Bronchial epithelial cell (primary cell): Measurements from ENCODE around the gene ENPP3. TPM values are rescaled to one million over a fixed set of nuclear protein-coding genes. Genes with fewer than 3 reads are reported as not detected.

Source experiments
- DNase-seq: peaks from one replicate; pipeline ENCODE4 v3.0.0-alpha.2; 2010; ENCODE audit warnings: low read depth
- FAIRE-seq: peaks from 2 replicates; lab custom pipeline; 2011; peaks lifted over from hg19 to GRCh38; lab: Jason Lieb, UNC
- H3K27me3 ChIP-seq: 2 replicates; pipeline ENCODE4 v1.5.1; 2011; ENCODE audit warnings: low read length; ENCODE audit not compliant: control insufficient read depth, insufficient read depth
- H3K36me3 ChIP-seq: 2 replicates; pipeline ENCODE4 v1.5.1; 2011; ENCODE audit warnings: low read length; ENCODE audit not compliant: control insufficient read depth, insufficient read depth
- H3K4me3 ChIP-seq: 2 replicates; pipeline ENCODE4 v1.5.1; 2011; ENCODE audit warnings: mild to moderate bottlenecking, low read depth, low read length, control low read depth
- CTCF ChIP-seq: IDR thresholded peaks from 2 replicates; pipeline ENCODE4 v1.5.1; 2011; ENCODE audit warnings: mild to moderate bottlenecking, moderate library complexity, low read length, control low read depth, inconsistent platforms; ENCODE audit not compliant: insufficient read depth, severe bottlenecking
- total RNA-seq: library from RNA; depleted of rRNA; stranded (reverse); fragments of >200 nt; gene quantifications from 2 replicates; pipeline ENCODE4 v1.2.1, GENCODE V29; 2014

ENPP3 gene
- total RNA-seq, 1 donor from 2014 or later, result not detected

DNA sequence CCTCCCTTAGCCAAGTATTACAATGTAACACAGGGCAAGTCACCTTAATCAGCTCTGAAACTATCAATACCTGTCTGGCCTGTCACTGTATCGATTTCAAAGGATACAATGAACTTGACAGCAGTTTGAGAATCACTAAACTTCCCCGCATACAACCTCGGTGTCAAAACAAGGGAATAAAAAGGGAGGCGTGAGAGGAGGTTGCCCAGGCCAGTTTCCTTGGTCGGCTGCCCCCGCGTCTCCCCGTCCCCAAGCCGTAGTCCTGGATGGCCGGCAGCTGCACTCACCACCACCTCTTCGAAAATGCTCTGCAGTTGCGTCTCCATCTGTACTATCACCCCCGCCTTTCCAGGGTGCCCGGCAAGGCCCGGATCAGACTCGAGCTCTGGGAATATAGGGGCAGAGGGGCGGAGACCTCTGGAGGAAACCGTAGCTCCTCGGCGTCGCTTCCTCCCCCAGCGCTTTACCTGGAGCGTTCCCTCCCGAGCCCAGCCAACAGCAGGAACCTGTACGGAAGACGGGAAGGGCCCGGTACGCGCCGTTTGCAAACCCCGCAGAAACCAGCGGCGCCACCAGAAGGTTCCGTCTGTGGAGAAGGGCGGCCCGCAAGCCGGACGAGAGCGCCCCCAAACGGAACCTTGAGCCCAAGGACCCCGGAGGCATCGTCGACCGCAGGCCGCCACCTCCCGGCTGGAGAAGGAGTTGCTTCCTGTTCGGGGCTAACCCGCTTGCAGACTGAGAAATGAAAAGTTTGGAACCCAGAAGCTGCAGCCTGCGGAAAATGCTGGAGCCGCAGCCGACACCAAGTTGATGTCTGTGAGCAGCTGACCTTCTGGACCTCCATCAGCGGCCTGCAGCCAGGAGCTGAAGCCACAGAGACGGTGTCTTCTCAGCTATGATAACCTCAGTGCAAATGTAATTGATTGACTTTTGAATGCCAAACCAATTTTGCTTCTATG is 9.1 kb upstream of the ENPP3 start, which contains the start of gene MED23:
Gene MED23 (minus strand): TSS at position 519 of the 959 bp plus-strand sequence. CDS start 193 bp downstream, at position 326.
- peak; percentile 99 for TF ChIP-seq CTCF
- no peak for FAIRE-seq

GRCh38 chr6:131628726-131629125 is 8.4 kb upstream of the ENPP3 start:
- no peak overlapping the region for H3K4me3 ChIP-seq
- no peaks in the 10 kb centered on the region for H3K27me3 ChIP-seq
- TF ChIP-seq CTCF, result no peak
- H3K36me3 ChIP-seq, result peaks cover 6% of the 10 kb centered on the region
- FAIRE-seq (no peak), DNase-seq (no peak)

More for the DNA sequence above, 9.1 kb upstream of the ENPP3 start, which contains the start of gene MED23:
- Histone ChIP-seq H3K27me3 (no peaks in the 10 kb centered on the region), H3K4me3 (peak within 1 kb of the TSS; percentile 66), H3K36me3 (peaks cover 6% of the 10 kb centered on the region)
- peak; percentile 87 for DNase-seq

DNA sequence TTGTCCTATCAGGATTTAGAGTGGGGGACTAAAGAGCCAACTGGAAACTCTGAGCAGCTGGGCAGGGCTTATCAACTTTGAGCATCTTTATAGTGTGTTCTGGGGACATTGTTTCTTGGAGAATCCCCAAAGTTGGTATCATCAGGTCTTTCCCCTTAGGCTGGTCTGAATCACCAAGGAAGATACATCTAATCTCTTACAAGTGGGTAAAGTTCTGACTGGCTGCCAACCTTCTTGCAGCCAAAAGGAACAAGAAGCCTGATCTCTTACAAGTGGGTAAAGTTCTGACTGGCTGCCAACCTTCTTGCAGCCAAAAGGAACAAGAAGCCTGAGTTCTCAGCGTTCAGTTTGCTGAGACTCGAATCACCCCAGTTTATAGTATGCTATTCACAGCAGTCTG is 7.5 kb upstream of the ENPP3 start:
- Histone ChIP-seq H3K4me3 (no peak overlapping the region), H3K36me3 (peaks cover 1% of the 10 kb centered on the region), H3K27me3 (no peaks in the 10 kb centered on the region)
- FAIRE-seq (no peak), DNase-seq (peak; percentile 15)
- no peak for TF ChIP-seq CTCF

- no peaks in the 10 kb centered on the region for H3K27me3 ChIP-seq
- FAIRE-seq, result no peak
- no peaks in the 10 kb centered on the region for H3K36me3 ChIP-seq
- no peak for DNase-seq
- TF ChIP-seq CTCF, result no peak
- no peak overlapping the region for H3K4me3 ChIP-seq
Observed at GRCh38 chr6:131631625-131632289, 5.3 kb upstream of the ENPP3 start.

DNA sequence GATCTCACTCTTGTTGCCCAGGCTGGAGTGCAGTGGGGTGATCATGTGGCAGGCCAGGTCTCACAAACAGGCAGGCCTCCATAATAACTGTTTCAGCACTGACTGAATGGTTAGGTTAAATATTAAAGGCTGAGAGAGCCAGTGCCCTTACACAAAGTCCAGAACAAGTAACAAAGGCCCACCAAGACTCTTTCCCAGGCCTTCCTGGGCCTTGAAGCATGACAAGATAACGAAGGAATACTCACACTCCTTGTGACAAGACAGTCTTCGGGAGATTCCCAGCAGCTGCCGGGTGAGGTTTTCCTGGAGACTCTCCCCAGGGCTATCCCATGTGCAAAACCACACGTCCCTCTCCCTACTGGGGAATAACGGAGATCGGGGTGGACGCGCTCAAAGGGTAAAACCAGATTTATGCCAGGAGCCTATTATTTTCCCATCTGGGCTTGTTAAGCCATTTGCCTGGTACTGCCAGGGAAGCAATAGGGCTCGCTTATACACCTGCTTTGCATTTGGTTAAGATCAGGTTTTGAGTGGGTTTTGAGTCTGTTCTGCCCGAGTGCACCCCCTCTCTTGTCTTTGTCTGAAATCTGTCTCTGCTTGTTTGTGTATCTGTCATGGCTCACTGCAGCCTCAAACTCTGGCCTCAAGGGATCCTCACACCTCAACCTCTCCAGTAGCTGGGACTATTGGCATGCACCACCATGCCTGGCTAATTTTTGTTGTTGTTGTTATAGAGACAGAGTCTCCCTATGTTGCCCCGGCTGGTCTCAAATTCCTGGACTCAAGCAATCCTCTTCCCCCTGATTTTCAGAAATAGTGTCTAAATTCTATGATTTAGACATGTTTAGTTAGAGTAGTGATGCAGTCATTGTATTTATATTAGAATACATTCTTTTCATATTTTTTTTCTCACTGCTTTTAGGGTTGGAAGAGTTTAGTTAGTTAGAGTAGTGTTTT is 1.4 kb upstream of the ENPP3 start:
- no peak overlapping the region for H3K4me3 ChIP-seq
- no peaks in the 10 kb centered on the region for H3K36me3 ChIP-seq
- no peak for TF ChIP-seq CTCF
- FAIRE-seq, result no peak
- no peak for DNase-seq
- no peaks in the 10 kb centered on the region for H3K27me3 ChIP-seq
